GM10266 (cell line): Measurements from ENCODE around the gene C14orf119.

Source experiments
- DNase-seq: peaks from one replicate; pipeline ENCODE4 v3.0.0; 2012; ENCODE audit errors: extremely low spot score
- TF ChIP-seq, protein P1 (sequence below): IDR thresholded peaks from 2 replicates; pipeline ENCODE4 v1.5.1; 2012; ENCODE audit warnings: mild to moderate bottlenecking, low read depth; ENCODE audit not compliant: control insufficient read depth, insufficient read depth; ENCODE audit errors: missing control alignments

The C14orf119 gene

DNA sequence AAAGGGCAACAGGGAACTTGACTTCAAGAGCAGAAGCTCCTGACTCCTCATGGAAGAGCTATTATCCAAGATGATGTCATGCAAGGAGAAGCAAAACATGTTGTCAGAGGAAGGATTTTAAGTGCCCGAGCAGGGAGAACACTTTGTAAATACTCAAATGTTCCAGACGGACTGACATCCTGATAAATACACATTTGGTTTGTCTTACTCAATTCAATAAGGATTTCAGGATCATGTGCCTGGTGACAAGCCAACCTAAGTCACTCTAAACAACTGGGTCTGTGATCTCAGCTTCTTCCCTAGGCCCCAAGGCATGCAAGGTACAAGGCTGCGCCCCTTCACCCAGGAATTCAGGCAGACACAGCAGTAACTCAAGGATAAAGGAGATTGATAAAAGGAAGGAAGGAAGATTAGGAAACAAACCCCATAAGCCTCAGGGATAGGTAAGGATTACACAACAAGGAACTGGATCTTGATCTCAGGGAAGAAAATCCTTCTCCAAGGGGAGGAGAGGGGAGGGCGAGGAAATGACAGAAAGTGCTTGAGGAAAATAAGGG lies 50.6 kb downstream of the C14orf119 start:
- DNase-seq: no peak
- TF ChIP-seq, protein P1, sequence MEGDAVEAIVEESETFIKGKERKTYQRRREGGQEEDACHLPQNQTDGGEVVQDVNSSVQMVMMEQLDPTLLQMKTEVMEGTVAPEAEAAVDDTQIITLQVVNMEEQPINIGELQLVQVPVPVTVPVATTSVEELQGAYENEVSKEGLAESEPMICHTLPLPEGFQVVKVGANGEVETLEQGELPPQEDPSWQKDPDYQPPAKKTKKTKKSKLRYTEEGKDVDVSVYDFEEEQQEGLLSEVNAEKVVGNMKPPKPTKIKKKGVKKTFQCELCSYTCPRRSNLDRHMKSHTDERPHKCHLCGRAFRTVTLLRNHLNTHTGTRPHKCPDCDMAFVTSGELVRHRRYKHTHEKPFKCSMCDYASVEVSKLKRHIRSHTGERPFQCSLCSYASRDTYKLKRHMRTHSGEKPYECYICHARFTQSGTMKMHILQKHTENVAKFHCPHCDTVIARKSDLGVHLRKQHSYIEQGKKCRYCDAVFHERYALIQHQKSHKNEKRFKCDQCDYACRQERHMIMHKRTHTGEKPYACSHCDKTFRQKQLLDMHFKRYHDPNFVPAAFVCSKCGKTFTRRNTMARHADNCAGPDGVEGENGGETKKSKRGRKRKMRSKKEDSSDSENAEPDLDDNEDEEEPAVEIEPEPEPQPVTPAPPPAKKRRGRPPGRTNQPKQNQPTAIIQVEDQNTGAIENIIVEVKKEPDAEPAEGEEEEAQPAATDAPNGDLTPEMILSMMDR: no peak

DNA sequence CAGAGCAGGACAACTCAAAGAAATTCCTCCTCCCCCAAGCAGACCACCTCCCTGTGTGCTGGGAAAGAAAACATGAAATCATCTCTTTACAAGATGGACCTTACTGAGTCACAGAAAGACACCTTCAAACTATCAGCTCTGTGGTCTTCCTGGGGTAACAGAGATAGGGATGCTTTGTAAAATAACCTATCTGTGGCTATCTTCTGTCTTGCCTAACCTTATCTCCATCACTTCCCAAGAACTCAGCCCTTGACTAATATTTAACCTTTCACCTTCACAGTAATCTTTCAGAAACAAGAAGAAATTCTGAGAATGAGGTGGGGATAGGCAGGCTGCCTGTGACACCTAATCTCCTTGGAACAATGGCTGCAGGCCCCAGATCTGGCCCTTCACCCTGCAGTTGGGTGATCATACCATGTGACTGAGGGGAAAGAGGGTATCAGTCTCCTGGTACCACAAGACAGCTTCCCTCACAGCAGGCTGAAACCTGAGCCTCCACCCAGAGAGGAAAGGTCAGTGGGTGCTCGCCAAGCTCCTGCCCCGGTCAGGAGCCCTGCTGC lies 51.1 kb downstream of the C14orf119 start:
- TF ChIP-seq, protein P1: no peak
- DNase-seq: no peak

DNA sequence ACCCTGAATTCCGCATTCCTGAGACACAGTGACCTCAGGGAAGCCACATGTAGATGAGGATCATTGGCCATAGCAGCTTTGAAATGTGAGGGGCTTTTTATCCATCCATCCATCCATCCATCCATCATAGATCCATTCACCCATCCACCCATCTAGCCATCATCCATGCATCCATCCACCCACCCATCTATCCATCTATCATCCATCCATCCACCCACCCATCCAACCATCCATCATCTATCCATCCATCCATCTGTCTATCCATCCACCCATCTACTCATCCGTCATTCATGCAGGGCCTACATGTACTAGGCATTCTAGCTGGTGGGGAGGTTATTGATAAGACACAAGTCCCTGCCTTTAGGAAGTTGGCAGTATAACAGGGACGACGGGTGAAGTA lies 51.7 kb downstream of the C14orf119 start:
- TF ChIP-seq, protein P1: no peak
- no peak for DNase-seq

DNA sequence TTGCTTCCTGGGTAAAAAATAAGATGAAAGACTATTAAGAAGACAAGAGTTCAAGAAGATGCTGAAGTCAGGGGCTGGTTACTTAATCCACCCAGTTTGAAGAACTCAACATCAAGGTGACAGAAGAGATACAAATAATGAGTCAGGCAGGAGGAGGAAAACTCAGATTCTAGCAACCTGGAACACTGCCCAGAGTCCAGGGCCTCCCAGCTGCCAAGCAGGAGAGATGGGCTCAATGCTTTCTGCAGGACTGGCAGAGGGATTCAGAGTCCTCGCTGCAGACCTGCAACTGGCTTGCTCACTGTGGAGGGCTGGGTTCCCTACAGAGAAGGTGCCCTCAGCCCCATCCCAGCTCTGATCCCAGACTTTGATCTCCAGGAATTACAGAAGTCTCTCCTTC lies 52.4 kb downstream of the C14orf119 start:
- TF ChIP-seq, protein P1: no peak
- DNase-seq: no peak

DNA sequence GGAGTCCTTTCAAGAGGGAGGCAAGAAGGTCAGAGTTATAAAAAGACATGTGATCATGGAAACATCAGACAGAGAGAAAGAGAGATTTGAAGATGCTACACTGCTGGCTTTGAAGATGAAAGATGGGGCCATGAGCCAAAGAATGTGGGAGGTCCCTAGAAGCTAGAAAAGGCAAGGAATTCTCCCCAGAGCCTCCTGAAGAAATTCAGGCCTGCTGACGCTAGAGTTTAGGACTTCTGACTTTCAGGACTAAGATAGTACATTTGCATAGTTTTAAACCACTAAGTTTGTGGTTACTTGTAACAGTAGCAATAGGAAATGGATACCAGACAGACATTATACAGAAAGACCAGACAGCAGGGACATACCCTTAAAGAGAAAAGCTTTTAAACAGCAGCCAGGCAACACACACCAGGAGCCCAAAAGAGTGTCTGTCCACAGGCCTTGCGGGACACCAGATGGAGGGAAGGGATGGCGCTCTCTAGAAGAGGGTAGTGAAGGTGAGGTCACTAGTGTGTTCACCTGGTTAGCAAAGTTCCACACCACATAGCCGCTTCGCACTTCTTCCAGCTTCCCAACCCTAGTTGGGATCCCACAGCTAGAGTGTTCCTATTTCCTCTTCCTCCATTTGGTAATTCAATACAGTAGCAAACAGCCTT lies 53.4 kb downstream of the C14orf119 start:
- no peak for DNase-seq
- TF ChIP-seq, protein P1: no peak

DNA sequence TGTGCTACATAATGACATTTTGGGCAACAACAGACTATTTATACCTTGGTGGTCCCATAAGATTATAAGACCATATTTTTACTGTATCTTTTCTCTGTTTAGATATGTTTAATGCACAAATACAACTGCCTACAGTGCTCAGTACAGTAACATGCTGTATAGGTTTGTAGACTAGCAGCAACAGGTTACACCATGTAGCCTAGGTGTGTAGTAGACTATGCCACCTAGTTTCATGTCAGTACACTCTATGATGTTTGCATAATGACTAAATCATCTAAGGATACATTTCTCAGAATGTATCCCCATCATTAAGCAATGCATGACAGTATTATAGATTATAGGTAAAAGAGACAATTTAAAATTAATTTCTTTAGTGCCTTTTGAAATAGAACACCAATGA lies 54.4 kb downstream of the C14orf119 start:
- TF ChIP-seq, protein P1: no peak
- no peak for DNase-seq
